Upper lobe of left lung (tissue), 4 donors: Measurements from ENCODE around the gene TBXA2R.
"Not testable (repeated sequence)": the region's sequence is repeated elsewhere in the genome, so short reads cannot be mapped to it uniquely, and the experiment has no call there.

Experiments used
- EP300 ChIP-seq, 4 donors: sonication (generic); formaldehyde crosslinking; IDR thresholded peaks; one replicate each; pipeline ENCODE4 v1.5.1; 2017; ENCODE audit warnings: antibody characterized with exemption in 4 of 4, control low read depth in 2 of 4
- TF ChIP-seq, protein P1 (sequence below), 6 experiments: fragments of 450-650 bp in 4 of 6; fragments of 200-600 bp in 2 of 6; sonication (generic) in 2 of 6; IDR thresholded peaks; one replicate each; pipeline ENCODE4 v1.5.1; 2016 to 2019; ENCODE audit warnings: antibody characterized with exemption in 6 of 6

DNA sequence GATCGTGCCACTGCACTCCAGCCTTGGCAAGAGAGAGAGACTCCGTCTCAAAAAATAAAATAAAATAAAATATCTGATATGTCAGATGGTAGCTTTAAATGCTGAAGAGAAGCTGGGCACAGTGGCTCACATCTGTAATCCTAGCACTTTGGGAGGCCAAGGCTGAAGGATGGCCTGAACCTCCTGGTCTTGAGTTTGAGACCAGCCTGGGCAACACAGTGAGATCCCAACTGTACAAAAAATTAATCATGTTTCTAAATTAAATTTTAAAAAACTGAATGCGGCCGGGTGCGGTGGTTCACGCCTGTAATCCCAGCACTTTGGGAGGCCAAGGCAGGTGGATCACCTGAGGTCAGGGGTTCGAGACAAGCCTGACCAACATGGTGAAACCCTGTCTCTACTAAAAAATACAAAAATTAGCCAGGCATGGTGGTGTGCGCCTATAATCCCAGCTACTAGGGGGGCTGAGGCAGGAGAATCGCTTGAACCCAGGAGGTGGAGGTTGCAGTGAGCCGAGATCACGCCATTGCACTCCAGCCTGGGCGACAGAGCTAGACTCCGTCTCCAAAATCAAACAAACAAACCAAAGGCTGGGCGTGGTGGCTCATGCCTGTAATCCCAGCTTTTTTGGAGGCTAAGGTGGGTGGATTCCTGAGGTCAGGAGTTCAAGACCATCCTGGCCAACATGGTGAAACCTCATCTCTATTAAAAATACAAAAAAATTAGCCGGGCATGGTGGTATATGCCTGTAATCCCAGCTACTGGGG lies 22.5 kb downstream of the TBXA2R start:
- not testable (repeated sequence) for TF ChIP-seq EP300 (IDR thresholded peaks at IDR 0.05)
- TF ChIP-seq, protein P1, sequence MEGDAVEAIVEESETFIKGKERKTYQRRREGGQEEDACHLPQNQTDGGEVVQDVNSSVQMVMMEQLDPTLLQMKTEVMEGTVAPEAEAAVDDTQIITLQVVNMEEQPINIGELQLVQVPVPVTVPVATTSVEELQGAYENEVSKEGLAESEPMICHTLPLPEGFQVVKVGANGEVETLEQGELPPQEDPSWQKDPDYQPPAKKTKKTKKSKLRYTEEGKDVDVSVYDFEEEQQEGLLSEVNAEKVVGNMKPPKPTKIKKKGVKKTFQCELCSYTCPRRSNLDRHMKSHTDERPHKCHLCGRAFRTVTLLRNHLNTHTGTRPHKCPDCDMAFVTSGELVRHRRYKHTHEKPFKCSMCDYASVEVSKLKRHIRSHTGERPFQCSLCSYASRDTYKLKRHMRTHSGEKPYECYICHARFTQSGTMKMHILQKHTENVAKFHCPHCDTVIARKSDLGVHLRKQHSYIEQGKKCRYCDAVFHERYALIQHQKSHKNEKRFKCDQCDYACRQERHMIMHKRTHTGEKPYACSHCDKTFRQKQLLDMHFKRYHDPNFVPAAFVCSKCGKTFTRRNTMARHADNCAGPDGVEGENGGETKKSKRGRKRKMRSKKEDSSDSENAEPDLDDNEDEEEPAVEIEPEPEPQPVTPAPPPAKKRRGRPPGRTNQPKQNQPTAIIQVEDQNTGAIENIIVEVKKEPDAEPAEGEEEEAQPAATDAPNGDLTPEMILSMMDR (IDR thresholded peaks at IDR 0.05), result not testable (repeated sequence)
